DND-41 (cell line): ENCODE results near the gene RASGEF1B.

ENCODE experiments used
- CTCF ChIP-seq: IDR thresholded peaks from 2 replicates; pipeline ENCODE4 v1.5.1; 2012; ENCODE audit warnings: borderline replicate concordance, low read length, moderate library complexity, mild to moderate bottlenecking; ENCODE audit not compliant: poor library complexity, severe bottlenecking; ENCODE audit errors: extremely low read depth
- EZH2 ChIP-seq: IDR thresholded peaks from 3 replicates; pipeline ENCODE4 v1.6.1; 2012; ENCODE audit warnings: borderline replicate concordance, low read depth, mild to moderate bottlenecking, moderate library complexity, low read length, inconsistent platforms; ENCODE audit not compliant: severe bottlenecking

- no peak for TF ChIP-seq CTCF
- TF ChIP-seq EZH2 = no peak
Measured at GRCh38 chr4:81504112-81505003, 32.7 kb upstream of the RASGEF1B start.
